B cell (primary cell): Measurements from ENCODE around the gene CEP350. TPM values are rescaled to one million over a fixed set of nuclear protein-coding genes. Genes with fewer than 3 reads are reported as not detected.

ENCODE experiments used
- ATAC-seq: fragments of 200-7000 bp; cut with Tn5 transposase; one replicate; pipeline ENCODE4 v1.10.0; 2021; ENCODE audit warnings: low read depth, mild to moderate bottlenecking, moderate number of reproducible peaks, moderate library complexity
- CTCF ChIA-PET: fragments of 350-600 bp; sonication (Branson Sonifier 250); formaldehyde crosslinking; loops from one replicate; lab custom pipeline; 2021; ENCODE audit warnings: antibody characterized with exemption, inconsistent platforms; lab: Charles Lee
- POLR2A ChIA-PET: fragments of 350-600 bp; sonication (Branson Sonifier 250); formaldehyde crosslinking; loops from one replicate; lab custom pipeline; 2021; ENCODE audit warnings: antibody characterized with exemption; lab: Charles Lee
- DNase-seq: peaks from one replicate; pipeline ENCODE4 v3.0.0; 2013
- H2AFZ ChIP-seq: 2 replicates; pipeline ENCODE4 v1.6.1; 2012; ENCODE audit warnings: mild to moderate bottlenecking, low read depth, low read length; ENCODE audit not compliant: insufficient read depth, poor library complexity, severe bottlenecking
- H3K27ac ChIP-seq, 2 donors: 1 replicate in 1 of 2; 2 replicates in 1 of 2; pipeline ENCODE4 v1.5.1; 2012 to 2013; ENCODE audit warnings: low read length in 2 of 2, mild to moderate bottlenecking in 2 of 2, moderate library complexity in 1 of 2
- H3K27me3 ChIP-seq, 4 experiments: fragments of 200-600 bp in 1 of 4; sonication (generic) in 1 of 4; replicated peaks in 1 of 4; 1 replicate in 2 of 4; 2 replicates in 2 of 4; pipeline versions ENCODE4 v1.6.1 to v1.7.0; 2013 to 2016; ENCODE audit warnings: low read length in 3 of 4, mild to moderate bottlenecking in 2 of 4, mixed read lengths in 1 of 4, moderate library complexity in 1 of 4; ENCODE audit not compliant: insufficient read depth in 4 of 4, control insufficient read depth in 3 of 4; ENCODE audit errors: control extremely low read depth in 1 of 4
- H3K36me3 ChIP-seq, 2 experiments: replicated peaks in 1 of 2; 1 replicate in 1 of 2; 2 replicates in 1 of 2; pipeline versions ENCODE4 v1.6.1 to v1.7.1; 2013; ENCODE audit warnings: low read length in 1 of 2; ENCODE audit not compliant: insufficient read depth in 2 of 2, control insufficient read depth in 1 of 2; ENCODE audit errors: control extremely low read depth in 1 of 2, extremely low read depth in 1 of 2
- H3K4me1 ChIP-seq, 2 donors: fragments of 200-600 bp in 1 of 2; sonication (generic) in 1 of 2; 1 replicate in 1 of 2; 2 replicates in 1 of 2; pipeline versions ENCODE4 v1.5.1 to v1.6.1; 2013 to 2017; ENCODE audit warnings: low read length in 2 of 2; ENCODE audit not compliant: control insufficient read depth in 2 of 2, insufficient read depth in 2 of 2
- H3K4me2 ChIP-seq: replicated peaks from 2 replicates; pipeline ENCODE3; 2012; ENCODE audit warnings: mild to moderate bottlenecking, low read depth, low read length; ENCODE audit not compliant: poor library complexity, severe bottlenecking
- H3K4me3 ChIP-seq, 5 experiments: fragments of 200-600 bp in 1 of 5; sonication (generic) in 1 of 5; 1 replicate in 3 of 5; 2 replicates in 2 of 5; pipeline versions ENCODE4 v1.5.1 to v1.7.0; 2011 to 2016; ENCODE audit warnings: low read length in 4 of 5, mild to moderate bottlenecking in 4 of 5, low read depth in 2 of 5, control low read depth in 1 of 5, moderate library complexity in 1 of 5; ENCODE audit not compliant: insufficient read depth in 1 of 5; ENCODE audit errors: control extremely low read depth in 1 of 5, extremely low read depth in 1 of 5
- H3K79me2 ChIP-seq: fragments of 200-600 bp; sonication (generic); one replicate; pipeline ENCODE4 v1.6.0; 2016; ENCODE audit warnings: low read length; ENCODE audit not compliant: control insufficient read depth, insufficient read depth
- H3K9ac ChIP-seq: fragments of 200-600 bp; sonication (generic); 2 replicates; pipeline ENCODE4 v1.6.1; 2017; ENCODE audit warnings: mild to moderate bottlenecking, low read length, moderate library complexity
- H3K9me3 ChIP-seq, 3 donors: one replicate each; pipeline versions ENCODE4 v1.6.1 to v1.7.1; 2013; ENCODE audit warnings: low read length in 2 of 3; ENCODE audit not compliant: control insufficient read depth in 2 of 3, insufficient read depth in 1 of 3; ENCODE audit errors: control extremely low read depth in 1 of 3
- H4K20me1 ChIP-seq: 2 replicates; pipeline ENCODE4 v1.6.0; 2012; ENCODE audit warnings: mild to moderate bottlenecking, low read length; ENCODE audit not compliant: insufficient read depth, control insufficient read depth, poor library complexity, severe bottlenecking
- H3K27ac Mint-ChIP-seq: one replicate; pipeline ENCODE4 v1.8.0; 2021; ENCODE audit warnings: mixed read lengths
- H3K27me3 Mint-ChIP-seq: one replicate; pipeline ENCODE4 v1.8.0; 2021; ENCODE audit warnings: mixed read lengths
- H3K4me1 Mint-ChIP-seq: one replicate; pipeline ENCODE4 v1.8.0; 2021; ENCODE audit warnings: mixed read lengths
- H3K4me3 Mint-ChIP-seq: one replicate; pipeline ENCODE4 v1.8.0; 2021; ENCODE audit warnings: mixed read lengths
- H3K9me3 Mint-ChIP-seq: one replicate; pipeline ENCODE4 v1.8.0; 2022; ENCODE audit warnings: mixed read lengths; ENCODE audit not compliant: insufficient read depth
- CTCF ChIP-seq: fragments of 200-600 bp; IDR thresholded peaks from one replicate; pipeline ENCODE4 v1.8.0; 2022; ENCODE audit warnings: antibody characterized with exemption, mild to moderate bottlenecking
- EZH2 ChIP-seq: IDR thresholded peaks from 2 replicates; pipeline ENCODE4 v1.6.1; 2012; ENCODE audit warnings: borderline replicate concordance, low read depth, mild to moderate bottlenecking, moderate library complexity, low read length; ENCODE audit not compliant: insufficient read depth, poor library complexity, severe bottlenecking
- WGBS: methylation state at CpG from one replicate; pipeline ENCODE4 v1.1.5; 2013; ENCODE audit warnings: missing lambda C conversion rate; ENCODE audit not compliant: insufficient coverage; 5-methylcytosine and 5-hydroxymethylcytosine counted together
- intact Hi-C: fragments of 100-400 bp; cut with micrococcal nuclease; formaldehyde crosslinking; loops from one replicate; pipeline ENCODE4 v1.10.0; 2022
- polyA plus RNA-seq: library from polyadenylated mRNA; depleted of rRNA; stranded (reverse); fragments of >200 nt; gene quantifications from 2 replicates; pipeline ENCODE4 v1.2.3, GENCODE V29; 2012
- total RNA-seq, 2 donors: library from RNA; stranded (reverse); fragments of 120-200 nt in 1 of 2; gene quantifications; 1 replicate in 1 of 2; 2 replicates in 1 of 2; pipeline versions ENCODE4 v1.2.3 to v1.2.4, GENCODE V29; 2013 to 2022

Gene CEP350
- total and polyA plus RNA-seq, 2 donors (not counting 1 experiment from before 2014, with no cell fraction given): 7.4 to 92.3 TPM

DNA sequence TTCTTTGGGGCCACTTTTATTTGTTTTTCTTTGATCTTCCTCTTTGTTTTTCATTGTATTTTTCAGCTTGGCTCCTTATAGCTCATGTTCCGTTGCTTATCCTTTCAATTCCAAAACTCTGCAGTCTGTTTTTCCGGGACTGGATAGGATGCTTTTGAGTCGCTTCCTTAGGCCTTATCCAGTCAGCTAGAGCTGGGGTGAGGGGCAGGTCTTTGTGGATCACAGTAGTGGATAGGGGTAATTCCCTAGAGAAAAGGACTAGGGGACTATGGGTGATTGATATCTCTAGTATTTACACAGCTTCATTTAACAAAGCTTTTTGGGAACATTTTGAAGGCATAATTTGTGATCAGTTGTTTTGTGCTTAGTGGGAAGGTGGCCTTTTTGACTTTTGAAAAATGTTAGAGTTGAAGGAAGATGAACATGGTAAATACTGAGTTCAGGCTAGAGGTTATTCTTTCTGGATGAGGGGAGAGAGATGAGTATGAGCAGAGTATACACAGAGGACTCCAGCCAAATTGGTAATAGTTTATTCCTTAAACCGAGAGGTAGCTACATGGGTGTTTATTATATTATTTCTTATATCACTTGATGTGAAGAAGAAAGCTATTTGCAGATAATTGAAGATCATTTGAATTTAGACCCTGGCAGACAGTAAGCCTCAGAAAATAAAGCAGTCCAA lies 22.5 kb downstream of the CEP350 start:
- H3K4me3 Mint-ChIP-seq: no peak overlapping the region
- H3K9ac ChIP-seq: no peak overlapping the region
- H3K9me3 Mint-ChIP-seq: no peaks in the 10 kb centered on the region
- POLR2A ChIA-PET: no interaction called here
- peaks cover 12 to 26% of the 10 kb centered on the region in 2 donors for H3K4me1 ChIP-seq
- ATAC-seq (no peak), DNase-seq (no peak)
- H3K27ac Mint-ChIP-seq: no peak overlapping the region
- no peaks in the 10 kb centered on the region for H3K27me3 ChIP-seq
- H3K27me3 Mint-ChIP-seq: no peaks in the 10 kb centered on the region
- H3K27ac ChIP-seq: no peak overlapping the region
- H3K4me1 Mint-ChIP-seq: peaks cover 54% of the 10 kb centered on the region
- no peak overlapping the region for H3K4me3 ChIP-seq
- no peak overlapping the region for H3K4me2 ChIP-seq
- no peak for TF ChIP-seq CTCF
- no peak for TF ChIP-seq EZH2
- H3K79me2 ChIP-seq: peaks cover 98% of the 10 kb centered on the region
- no CpG with 5 or more reads among the region's 4 CpGs for WGBS
- H4K20me1 ChIP-seq: peaks cover 61% of the 10 kb centered on the region
- peaks cover 0 to 3% of the 10 kb centered on the region in 2 experiments for H3K36me3 ChIP-seq
- H2AFZ ChIP-seq: no peak overlapping the region
- intact Hi-C loops: no loop called here
- peaks cover 0 to 4% (median 1%) of the 10 kb centered on the region in 3 donors for H3K9me3 ChIP-seq
- CTCF ChIA-PET: interaction anchor here (1.0 kb wide), 1 partner anchor 14 kb away, joined by 3 read pairs; no protein-coding TSS in a partner anchor
